ENCODE measurements around the gene CABYR. TPM values are rescaled to one million over a fixed set of nuclear protein-coding genes. Genes with fewer than 3 reads are reported as not detected.
A peak's percentile ranks its signal among the peaks of the same experiment; 100 is the strongest.
"Not testable (repeated sequence)": the region's sequence is repeated elsewhere in the genome, so short reads cannot be mapped to it uniquely, and the experiment has no call there.

Gene CABYR
- total RNA-seq, 2 experiments from 2014 or later, result 0.46 to 0.83 TPM

- CTCF ChIA-PET, result no interaction called here
- intact Hi-C loops (cut with DNase I, micrococcal nuclease), result no loop called here
- peaks cover 20% of the 10 kb centered on the region for H3K36me3 Mint-ChIP-seq (ENCODE audit: low read depth)
- no peak overlapping the region for H3K4me3 Mint-ChIP-seq
- ATAC-seq (no peak), DNase-seq (no peak)
- POLR2A ChIA-PET, result no interaction called here
- H3K27ac Mint-ChIP-seq, result no peak overlapping the region
- H3K27me3 Mint-ChIP-seq, result no peaks in the 10 kb centered on the region
- H3K9me3 Mint-ChIP-seq (ENCODE audit: low read depth), result no peaks in the 10 kb centered on the region
- no peaks in the 10 kb centered on the region for H3K4me1 Mint-ChIP-seq
These were observed 8.4 kb upstream of the CABYR start for GRCh38 chr18:24130494-24130893.

DNA sequence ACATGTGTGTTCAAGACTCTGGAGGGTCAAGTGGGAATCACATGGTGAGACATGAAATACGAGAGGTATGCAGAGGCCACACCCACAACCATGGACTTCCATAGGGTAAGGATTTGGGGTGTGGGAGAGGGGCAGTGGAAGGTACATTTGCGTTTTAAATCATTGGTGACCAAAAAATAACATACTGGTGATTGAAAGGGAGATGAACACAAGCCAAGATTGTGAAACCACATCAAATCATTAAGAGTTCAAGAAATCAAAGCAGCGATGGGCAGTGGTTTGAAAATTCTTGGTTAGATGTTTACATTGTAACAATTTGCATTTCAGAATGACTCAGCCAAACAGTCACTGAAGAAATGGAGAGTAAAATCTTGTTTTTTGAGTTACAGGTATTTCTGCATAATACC lies 1.9 kb upstream of the CABYR start:
- ATAC-seq, result no peak
- POLR2A ChIA-PET, result no interaction called here
- Mint-ChIP-seq H3K36me3 (ENCODE audit: low read depth) (peaks cover 3% of the 10 kb centered on the region), H3K27ac (peak overlapping the region; percentile 9), H3K9me3 (ENCODE audit: low read depth) (peaks cover 2% of the 10 kb centered on the region), H3K4me1 (peaks cover 20% of the 10 kb centered on the region), H3K4me3 (no peak overlapping the region), H3K27me3 (peaks cover 10% of the 10 kb centered on the region)
- no peak for DNase-seq
- CTCF ChIA-PET, result no interaction called here
- intact Hi-C loops (cut with DNase I, micrococcal nuclease), result no loop called here

- Mint-ChIP-seq H3K4me3 (peak overlapping the region; percentile 81), H3K27ac (peak overlapping the region; percentile 55), H3K9me3 (ENCODE audit: low read depth) (peaks cover 2% of the 10 kb centered on the region), H3K4me1 (peaks cover 20% of the 10 kb centered on the region), H3K36me3 (ENCODE audit: low read depth) (peaks cover 1% of the 10 kb centered on the region), H3K27me3 (peaks cover 10% of the 10 kb centered on the region)
- ChIA-PET CTCF (interaction anchor here (0.7 to 1.5 kb wide), 5 partner anchors 10 to 363 kb away, joined by 3 to 5 read pairs (median 4); no protein-coding TSS in a partner anchor), POLR2A (interaction anchor here (0.7 to 0.9 kb wide), 2 partner anchors 9 to 310 kb away, joined by 3 read pairs; no protein-coding TSS in a partner anchor)
- intact Hi-C loops (cut with DNase I, micrococcal nuclease), result no loop called here
- ATAC-seq (peak; percentile 20), DNase-seq (no peak)
These were observed 463 bp upstream of the CABYR start for GRCh38 chr18:24138409-24138788.

DNA sequence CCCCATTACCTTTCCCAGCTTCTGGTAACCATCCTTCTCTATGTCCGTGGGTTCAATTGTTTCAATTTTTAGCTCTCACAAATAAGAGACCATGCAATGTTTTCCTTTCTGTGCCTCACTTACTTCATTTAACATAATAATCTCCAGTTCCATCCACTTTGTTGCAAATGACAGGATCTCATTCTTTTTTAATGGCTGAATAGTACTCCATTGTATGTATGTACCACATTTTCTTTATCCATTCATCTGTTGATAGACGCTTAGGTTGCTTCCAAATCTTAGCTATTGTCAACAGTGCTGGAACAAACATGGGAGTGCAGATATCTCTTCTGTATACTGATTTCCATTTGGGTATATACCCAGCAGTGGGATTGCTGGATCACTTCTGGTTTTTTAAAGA lies 1.8 kb downstream of the CABYR start:
- Mint-ChIP-seq H3K27me3 (peaks cover 13% of the 10 kb centered on the region), H3K4me3 (no peak overlapping the region), H3K36me3 (ENCODE audit: low read depth) (no peaks in the 10 kb centered on the region), H3K9me3 (ENCODE audit: low read depth) (peaks cover 2% of the 10 kb centered on the region), H3K27ac (no peak overlapping the region), H3K4me1 (peaks cover 20% of the 10 kb centered on the region)
- DNase-seq (no peak), ATAC-seq (no peak)
- intact Hi-C loops (cut with DNase I, micrococcal nuclease), result no loop called here
- POLR2A ChIA-PET, result no interaction called here
- CTCF ChIA-PET, result interaction anchor here (0.6 to 1.0 kb wide), 2 partner anchors 11 to 28 kb away, joined by 3 read pairs; no protein-coding TSS in a partner anchor

GRCh38 chr18:24142376-24142775 lies 3.5 kb downstream of the CABYR start:
- intact Hi-C loops (cut with DNase I, micrococcal nuclease), result no loop called here
- H3K36me3 Mint-ChIP-seq (ENCODE audit: low read depth), result no peaks in the 10 kb centered on the region

DNA sequence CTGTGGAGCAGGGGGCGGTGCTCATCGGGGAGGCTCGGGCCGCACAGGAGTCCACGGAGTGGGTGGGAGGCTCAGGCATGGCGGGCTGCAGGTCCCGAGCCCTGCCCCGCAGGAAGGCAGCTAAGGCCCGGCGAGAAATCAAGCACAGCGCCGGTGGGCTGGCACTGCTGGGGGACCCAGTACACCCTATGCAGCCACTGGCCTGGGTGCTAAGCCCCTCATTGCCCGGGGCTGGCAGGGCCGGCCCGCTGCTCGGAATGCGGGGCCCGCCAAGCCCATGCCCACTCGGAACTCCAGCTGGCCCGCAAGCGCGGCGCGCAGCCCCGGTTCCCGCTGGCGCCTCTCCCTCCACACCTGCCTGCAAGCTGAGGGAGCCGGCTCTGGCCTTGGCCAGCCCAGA lies 10.7 kb downstream of the CABYR start:
- CTCF ChIA-PET, result interaction anchor here (0.6 kb wide), 1 partner anchor 49 kb away, joined by 4 read pairs; no protein-coding TSS in a partner anchor
- H3K27ac Mint-ChIP-seq; ATAC-seq; H3K36me3 Mint-ChIP-seq (ENCODE audit: low read depth); POLR2A ChIA-PET; H3K9me3 Mint-ChIP-seq (ENCODE audit: low read depth); intact Hi-C loops (cut with DNase I, micrococcal nuclease); DNase-seq; H3K4me1 Mint-ChIP-seq; H3K27me3 Mint-ChIP-seq; H3K4me3 Mint-ChIP-seq: not testable (repeated sequence)

More at GRCh38 chr18:24142376-24142775, 3.5 kb downstream of the CABYR start:
- DNase-seq (no peak), ATAC-seq (no peak)
- Mint-ChIP-seq H3K4me3 (no peak overlapping the region), H3K27ac (no peak overlapping the region), H3K9me3 (ENCODE audit: low read depth) (peaks cover 2% of the 10 kb centered on the region), H3K27me3 (peaks cover 13% of the 10 kb centered on the region), H3K4me1 (peaks cover 13% of the 10 kb centered on the region)
- CTCF ChIA-PET, result no interaction called here
- POLR2A ChIA-PET, result no interaction called here

DNA sequence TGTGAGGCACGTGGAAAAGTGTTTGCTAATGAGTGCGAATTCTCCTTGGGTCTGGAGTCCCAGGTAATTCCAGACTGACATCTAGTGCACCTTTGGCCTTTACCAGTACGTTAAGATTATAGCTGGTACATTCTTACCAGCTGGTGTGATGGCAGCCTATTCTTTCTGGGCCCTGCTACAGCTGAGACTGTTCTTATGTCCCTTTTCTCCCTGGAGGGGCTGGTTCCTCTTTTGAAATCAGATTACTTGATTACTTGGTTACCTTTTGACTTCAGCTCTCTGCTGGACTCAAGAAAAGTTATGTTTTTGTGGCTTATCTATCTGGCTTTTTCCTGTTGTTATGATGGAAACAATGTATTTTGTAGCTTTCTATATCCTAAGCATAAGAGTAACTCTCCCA lies 14.5 kb downstream of the CABYR start:
- no peak overlapping the region for H3K4me3 Mint-ChIP-seq
- ChIA-PET POLR2A (no interaction called here), CTCF (interaction anchor here (0.6 to 1.1 kb wide), 2 partner anchors 22 to 58 kb away, joined by 3 to 4 read pairs; no protein-coding TSS in a partner anchor)
- no peaks in the 10 kb centered on the region for H3K27me3 Mint-ChIP-seq
- H3K9me3 Mint-ChIP-seq (ENCODE audit: low read depth), result no peaks in the 10 kb centered on the region
- H3K36me3 Mint-ChIP-seq (ENCODE audit: low read depth), result no peaks in the 10 kb centered on the region
- intact Hi-C loops (cut with DNase I, micrococcal nuclease), result no loop called here
- no peak overlapping the region for H3K27ac Mint-ChIP-seq
- DNase-seq (no peak), ATAC-seq (no peak)
- no peaks in the 10 kb centered on the region for H3K4me1 Mint-ChIP-seq

DNA sequence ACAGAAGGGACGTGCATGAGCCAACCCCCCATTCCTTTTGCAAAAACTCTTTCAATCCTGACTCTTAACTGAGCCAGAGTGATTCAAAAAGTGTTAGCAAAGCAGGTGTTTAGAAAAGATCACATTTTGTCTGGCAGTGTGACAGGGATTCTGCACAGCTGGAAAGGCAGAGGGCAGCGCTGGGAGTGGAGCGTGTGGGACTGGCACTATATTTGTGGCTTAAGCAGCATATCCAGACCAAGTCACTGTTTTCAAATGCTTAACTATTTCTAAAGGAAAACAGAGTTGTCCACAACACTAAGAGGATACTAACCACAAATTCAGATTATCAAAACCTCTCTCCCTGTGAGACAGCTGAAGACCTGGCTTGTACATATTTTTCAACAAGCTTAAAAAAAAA lies 19.0 kb downstream of the CABYR start:
- CTCF ChIA-PET, result interaction anchor here (0.5 to 1.8 kb wide), 2 partner anchors 19 to 24 kb away, joined by 3 to 5 read pairs; no protein-coding TSS in a partner anchor

DNA sequence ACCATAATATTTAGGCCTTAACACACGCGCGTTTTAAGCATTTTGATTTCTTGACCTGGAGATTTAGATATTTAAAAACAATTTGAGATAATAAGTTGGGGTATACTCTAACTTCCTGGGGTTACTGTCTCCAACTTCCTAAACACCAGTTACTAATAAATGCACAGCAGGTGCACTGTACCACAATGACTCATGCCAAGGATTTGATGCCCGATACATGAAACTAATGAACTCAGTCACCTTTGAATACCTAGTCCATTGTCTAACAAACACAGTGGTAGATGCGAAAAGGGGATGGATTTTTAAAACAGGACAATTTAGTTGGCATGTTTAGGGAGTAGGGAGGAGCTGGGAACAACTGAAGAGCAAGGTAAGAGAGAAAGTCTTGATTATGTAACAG lies 21.2 kb downstream of the CABYR start:
- POLR2A ChIA-PET, result no interaction called here
- CTCF ChIA-PET, result no interaction called here
- no peak for DNase-seq
- Mint-ChIP-seq H3K9me3 (ENCODE audit: low read depth) (no peaks in the 10 kb centered on the region), H3K36me3 (ENCODE audit: low read depth) (peaks cover 3% of the 10 kb centered on the region), H3K4me1 (no peaks in the 10 kb centered on the region), H3K27me3 (no peaks in the 10 kb centered on the region), H3K4me3 (no peak overlapping the region), H3K27ac (no peak overlapping the region)
- ATAC-seq, result no peak
- intact Hi-C loops (cut with DNase I, micrococcal nuclease), result no loop called here

More for the DNA sequence above, 19.0 kb downstream of the CABYR start:
- no peaks in the 10 kb centered on the region for H3K36me3 Mint-ChIP-seq (ENCODE audit: low read depth)
- no peak overlapping the region for H3K4me3 Mint-ChIP-seq
- ATAC-seq, result no peak
- no peak overlapping the region for H3K27ac Mint-ChIP-seq
- intact Hi-C loops (cut with DNase I, micrococcal nuclease), result no loop called here
- POLR2A ChIA-PET, result interaction anchor here (0.6 kb wide), 1 partner anchor 13 kb away, joined by 4 read pairs; no protein-coding TSS in a partner anchor
- H3K9me3 Mint-ChIP-seq (ENCODE audit: low read depth), result no peaks in the 10 kb centered on the region
- DNase-seq, result no peak
- no peaks in the 10 kb centered on the region for H3K27me3 Mint-ChIP-seq
- H3K4me1 Mint-ChIP-seq, result no peaks in the 10 kb centered on the region

GRCh38 chr18:24161304-24161703 lies 22.4 kb downstream of the CABYR start:
- intact Hi-C loops (cut with DNase I, micrococcal nuclease), result no loop called here
- POLR2A ChIA-PET, result no interaction called here
- Mint-ChIP-seq H3K9me3 (ENCODE audit: low read depth) (no peaks in the 10 kb centered on the region), H3K4me3 (no peak overlapping the region), H3K27me3 (no peaks in the 10 kb centered on the region), H3K4me1 (no peaks in the 10 kb centered on the region), H3K36me3 (ENCODE audit: low read depth) (peaks cover 3% of the 10 kb centered on the region), H3K27ac (no peak overlapping the region)
- CTCF ChIA-PET, result no interaction called here
- no peak for DNase-seq
- no peak for ATAC-seq

DNA sequence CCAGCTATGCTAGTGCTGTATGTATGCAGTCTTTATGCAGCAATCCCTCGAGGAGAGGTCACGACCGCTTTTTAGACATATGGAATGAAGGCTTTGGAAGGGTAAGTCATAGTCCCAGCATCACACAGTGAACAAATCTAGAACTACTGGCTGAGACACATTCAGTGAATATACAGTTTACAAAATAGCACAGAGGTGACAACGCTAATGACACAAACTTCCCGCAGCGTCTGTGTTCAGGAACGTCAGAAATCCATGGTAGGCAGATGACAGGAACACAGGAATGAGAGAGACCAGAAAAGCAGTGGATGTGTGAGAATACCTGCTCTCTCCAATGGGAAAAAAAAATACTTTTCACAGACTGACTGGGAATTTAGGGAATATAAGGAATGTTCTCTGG lies 29.6 kb downstream of the CABYR start:
- H3K4me3 Mint-ChIP-seq, result no peak overlapping the region
- POLR2A ChIA-PET, result no interaction called here
- no peak overlapping the region for H3K27ac Mint-ChIP-seq

DNA sequence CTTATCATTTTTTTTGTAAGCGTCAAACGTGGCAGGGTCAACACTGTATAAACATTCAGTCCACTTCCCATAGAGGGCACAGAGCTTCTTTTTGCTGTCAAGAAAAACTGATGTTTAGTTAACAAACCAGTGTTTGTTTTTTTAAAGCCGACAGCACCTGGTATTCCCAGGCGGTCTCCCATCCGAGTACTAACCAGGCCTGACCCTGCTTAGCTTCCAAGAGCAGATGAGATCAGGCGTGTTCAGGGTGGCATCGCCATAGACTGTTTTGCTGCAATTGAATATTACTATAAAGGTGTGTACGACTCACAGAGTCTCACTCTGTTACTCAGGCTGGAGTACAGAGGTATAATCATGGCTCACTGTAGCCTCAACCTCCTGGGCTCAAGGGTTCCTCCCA lies 31.5 kb downstream of the CABYR start:
- no peak for ATAC-seq
- intact Hi-C loops (cut with DNase I, micrococcal nuclease), result no loop called here
- Mint-ChIP-seq H3K4me3 (no peak overlapping the region), H3K9me3 (ENCODE audit: low read depth) (no peaks in the 10 kb centered on the region), H3K4me1 (peaks cover 4% of the 10 kb centered on the region), H3K27ac (no peak overlapping the region), H3K36me3 (ENCODE audit: low read depth) (no peaks in the 10 kb centered on the region), H3K27me3 (no peaks in the 10 kb centered on the region)
- ChIA-PET CTCF (no interaction called here), POLR2A (no interaction called here)
- DNase-seq, result peak; percentile 12

More for the DNA sequence above, 29.6 kb downstream of the CABYR start:
- intact Hi-C loops (cut with DNase I, micrococcal nuclease), result no loop called here
- ATAC-seq (no peak), DNase-seq (no peak)
- peaks cover 3% of the 10 kb centered on the region for H3K36me3 Mint-ChIP-seq (ENCODE audit: low read depth)
- no peaks in the 10 kb centered on the region for H3K4me1 Mint-ChIP-seq
- H3K27me3 Mint-ChIP-seq, result no peaks in the 10 kb centered on the region
- H3K9me3 Mint-ChIP-seq (ENCODE audit: low read depth), result no peaks in the 10 kb centered on the region
- CTCF ChIA-PET, result no interaction called here

All from activated CD4-positive, alpha-beta T cell treated with anti-CD3 and anti-CD28 coated beads for 36 hours (primary cell).